HepG2 (cell line): ENCODE results near the gene PLPP7. TPM values are rescaled to one million over a fixed set of nuclear protein-coding genes. Genes with fewer than 3 reads are reported as not detected.

Experiments
- ATAC-seq: fragments of 200-7000 bp; cut with Tn5 transposase; 3 replicates; pipeline ENCODE4 v1.9.1; 2020; ENCODE audit warnings: mild to moderate bottlenecking, moderate library complexity
- BruUV-seq: library from RNA; stranded (reverse); fragments of 400-500 nt; replicated peaks from 2 replicates; lab custom pipeline; 2021; lab: Mats Ljungman, UMichigan
- CTCF ChIA-PET: fragments of 300-600 bp; formaldehyde crosslinking; extraction: SDS; loops from one replicate; lab custom pipeline; 2021; ENCODE audit warnings: low total read pairs, inconsistent platforms, low intra/inter-chr PET ratio; lab: Yijun Ruan, JAX
- POLR2A ChIA-PET: fragments of 350-600 bp; sonication (Branson Sonifier 250); formaldehyde crosslinking; loops from one replicate; lab custom pipeline; 2020; ENCODE audit warnings: antibody characterized with exemption, inconsistent platforms; lab: Yijun Ruan, JAX
- DNase-seq: peaks from one replicate; pipeline ENCODE4 v3.0.0-alpha.2; 2015; ENCODE audit warnings: low spot score
- FAIRE-seq: peaks from 3 replicates; lab custom pipeline; 2011; peaks lifted over from hg19 to GRCh38; lab: Jason Lieb, UNC
- H2AFZ ChIP-seq: one replicate; pipeline ENCODE4 v1.6.1; 2011; ENCODE audit warnings: low read length, inconsistent platforms
- H3K27ac ChIP-seq: fragments of 300-600 bp; 3 replicates; pipeline ENCODE4 v1.8.0; 2011; ENCODE audit warnings: mixed run types, mild to moderate bottlenecking, mixed read lengths, low read length, inconsistent platforms; ENCODE audit not compliant: insufficient read depth; ENCODE audit errors: extremely low read length
- H3K27me3 ChIP-seq, 2 experiments: fragments of 200-600 bp in 1 of 2; 2 replicates in 1 of 2; 3 replicates in 1 of 2; pipeline versions ENCODE4 v1.6.0 to v1.8.0; 2011; ENCODE audit warnings: low read length in 2 of 2, mild to moderate bottlenecking in 2 of 2, moderate library complexity in 2 of 2, inconsistent platforms in 1 of 2; ENCODE audit not compliant: insufficient read depth in 2 of 2, control insufficient read depth in 1 of 2
- H3K36me3 ChIP-seq, 2 experiments: fragments of 200-600 bp in 1 of 2; replicated peaks in 1 of 2; 2 replicates in 1 of 2; 3 replicates in 1 of 2; pipeline versions ENCODE4 v1.5.1 to v1.8.0; 2011; ENCODE audit warnings: low read length in 2 of 2, inconsistent platforms in 1 of 2; ENCODE audit not compliant: insufficient read depth in 2 of 2, control insufficient read depth in 1 of 2
- H3K4me1 ChIP-seq: 2 replicates; pipeline ENCODE4 v1.5.1; 2012; ENCODE audit warnings: low read length, inconsistent platforms; ENCODE audit not compliant: insufficient read depth
- H3K4me2 ChIP-seq: 2 replicates; pipeline ENCODE4 v1.6.0; 2011; ENCODE audit warnings: low read depth, low read length, inconsistent platforms
- H3K4me3 ChIP-seq, 3 experiments: fragments of 200-600 bp in 1 of 3; sonication (generic), shearing (Covaris generic) in 1 of 3; replicated peaks in 1 of 3; 2 replicates each; pipeline ENCODE4 v1.5.1; 2011 to 2016; ENCODE audit warnings: low read length in 3 of 3, inconsistent platforms in 2 of 3, low read depth in 2 of 3, mild to moderate bottlenecking in 2 of 3, control low read depth in 1 of 3, mixed read lengths in 1 of 3; ENCODE audit not compliant: insufficient read depth in 1 of 3
- H3K79me2 ChIP-seq: one replicate; pipeline ENCODE4 v1.6.1; 2011; ENCODE audit warnings: low read length, inconsistent platforms; ENCODE audit not compliant: insufficient read depth
- H3K9ac ChIP-seq: 2 replicates; pipeline ENCODE4 v1.6.0; 2011; ENCODE audit warnings: mild to moderate bottlenecking, low read depth, low read length, inconsistent platforms; ENCODE audit not compliant: insufficient read depth
- H3K9me3 ChIP-seq: 2 replicates; pipeline ENCODE4 v1.5.1; 2012; ENCODE audit warnings: mild to moderate bottlenecking, low read length
- H4K20me1 ChIP-seq: 2 replicates; pipeline ENCODE4 v1.6.0; 2011; ENCODE audit warnings: inconsistent platforms, mild to moderate bottlenecking, low read length, moderate library complexity; ENCODE audit not compliant: insufficient read depth
- ARID2 ChIP-seq: sonication (generic); formaldehyde crosslinking; IDR thresholded peaks from 2 replicates; pipeline ENCODE4 v1.8.1; 2022; ENCODE audit warnings: mild to moderate bottlenecking, missing genetic modification reagents, borderline replicate concordance
- FOXP1 ChIP-seq, 2 experiments: fragments of 450-650 bp in 1 of 2; IDR thresholded peaks; 2 replicates each; pipeline ENCODE4 v1.6.1; 2017 to 2018; ENCODE audit warnings: antibody characterized with exemption in 1 of 2
- KLF13 ChIP-seq: sonication (generic); formaldehyde crosslinking; IDR thresholded peaks from 2 replicates; pipeline ENCODE4 v1.4.0; 2020; ENCODE audit warnings: mild to moderate bottlenecking, missing genetic modification reagents
- MIXL1 ChIP-seq: IDR thresholded peaks from 2 replicates; pipeline ENCODE4 v1.6.1; 2016
- MTA1 ChIP-seq: sonication (generic); formaldehyde crosslinking; IDR thresholded peaks from 2 replicates; pipeline ENCODE4 v1.4.0; 2020; ENCODE audit warnings: missing genetic modification reagents, mild to moderate bottlenecking, borderline replicate concordance
- NR2F1 ChIP-seq, 2 experiments: fragments of 450-650 bp in 1 of 2; formaldehyde crosslinking in 1 of 2; IDR thresholded peaks; 2 replicates each; pipeline versions ENCODE4 v1.5.0 to v1.6.1; 2016 to 2020; ENCODE audit warnings: mild to moderate bottlenecking in 1 of 2, missing compliant biosample characterization in 1 of 2, missing genetic modification reagents in 1 of 2, moderate library complexity in 1 of 2
- ZHX1 ChIP-seq: sonication (generic); formaldehyde crosslinking; IDR thresholded peaks from 2 replicates; pipeline ENCODE4 v1.8.1; 2022; ENCODE audit warnings: low read depth, mild to moderate bottlenecking, missing genetic modification reagents
- ZNF574 ChIP-seq: sonication (generic); formaldehyde crosslinking; IDR thresholded peaks from 2 replicates; pipeline ENCODE4 v1.4.0; 2020; ENCODE audit warnings: missing genetic modification reagents
- ZNF672 ChIP-seq: sonication (generic); formaldehyde crosslinking; IDR thresholded peaks from 2 replicates; pipeline ENCODE4 v1.8.1; 2022; ENCODE audit warnings: missing genetic modification reagents
- ZNF784 ChIP-seq: sonication (generic); formaldehyde crosslinking; IDR thresholded peaks from 2 replicates; pipeline ENCODE4 v1.5.1; 2020; ENCODE audit warnings: missing genetic modification reagents, mild to moderate bottlenecking, borderline replicate concordance
- WGBS: methylation state at CpG from one replicate; pipeline ENCODE4 v1.1.6; 2017; ENCODE audit warnings: low lambda C conversion rate; 5-methylcytosine and 5-hydroxymethylcytosine counted together
- in situ Hi-C: cut with HindIII; loops from 2 replicates; pipeline ENCODE4 v1.10.0; 2017; ENCODE audit warnings: low pct_unique_long_range_greater_than_20kb; ENCODE audit not compliant: extremely low pct_ligation_motif_present
- intact Hi-C: fragments of 100-400 bp; cut with micrococcal nuclease; formaldehyde crosslinking; loops from one replicate; pipeline ENCODE4 v1.10.0; 2022; ENCODE audit not compliant: unreplicated experiment
- polyA plus RNA-seq, 8 experiments: library from polyadenylated mRNA; depleted of rRNA in 3 of 8; stranded (reverse) in 7 of 8; unstranded in 1 of 8; fragments of >200 nt; fragmentation: Illumina TruSeq in 4 of 8; extraction: Trizol in 4 of 8; gene quantifications; 2 replicates each; pipeline versions ENCODE4 v1.2.1 to v1.2.3, GENCODE V29; 2011 to 2016; ENCODE audit warnings: low read depth in 4 of 8, missing spikeins in 1 of 8, mixed read lengths in 1 of 8; ENCODE audit not compliant: insufficient read depth in 1 of 8
- total RNA-seq, 5 experiments: library from RNA; depleted of rRNA; stranded (reverse); fragments of >200 nt; fragmentation: Illumina TruSeq; extraction: Trizol; gene quantifications; 2 replicates each; pipeline ENCODE4 v1.2.3, GENCODE V29; 2016; ENCODE audit warnings: low read depth in 1 of 5
- TF ChIP-seq, protein P1 (sequence below): IDR thresholded peaks from 2 replicates; pipeline ENCODE4 v1.6.1; 2018; ENCODE audit warnings: missing genetic modification reagents, mild to moderate bottlenecking, missing compliant biosample characterization
- TF ChIP-seq, protein P2 (sequence below): sonication (generic); formaldehyde crosslinking; IDR thresholded peaks from 2 replicates; pipeline ENCODE4 v1.5.1; 2020; ENCODE audit warnings: mild to moderate bottlenecking, moderate library complexity, missing genetic modification reagents

The PLPP7 gene
- total and polyA plus RNA-seq, 2 of the 13 experiments (the other 11 are each of a cell fraction or from before 2014, with no cell fraction given) = 0.33 to 1.2 TPM

- TF ChIP-seq ZHX1 (CRISPR knock-in tag) (no peak), KLF13 (CRISPR knock-in tag) (no peak), ZNF574 (CRISPR knock-in tag) (no peak)
- TF ChIP-seq, all 625 proteins: peak for 0
Measured at GRCh38 chr9:131258698-131259431, 30.7 kb upstream of the PLPP7 start (continued).

- Histone ChIP-seq H4K20me1 (no peaks in the 10 kb centered on the region), H3K4me3 (no peak overlapping the region), H3K27me3 (peaks cover 12 to 55% of the 10 kb centered on the region in 2 experiments; a peak in 4 of 5 replicates), H3K9ac (no peak overlapping the region), H3K4me1 (peaks cover 29% of the 10 kb centered on the region), H3K27ac (no peak overlapping the region), H2AFZ (no peak overlapping the region), H3K79me2 (no peaks in the 10 kb centered on the region), H3K9me3 (no peaks in the 10 kb centered on the region), H3K36me3 (no peaks in the 10 kb centered on the region), H3K4me2 (no peak overlapping the region)
- ChIA-PET POLR2A (no interaction called here), CTCF (no interaction called here)
- 52% methylated on average over 10 of the region's 12 CpGs for WGBS
- no peak for DNase-seq
- intact Hi-C loops = no loop called here
- no peak for FAIRE-seq
- BruUV-seq = no TSS peak
- no peak for ATAC-seq
- in situ Hi-C loops = no loop called here
- TF ChIP-seq MTA1 (CRISPR knock-in tag) (no peak), FOXP1 (IDR thresholded peaks at IDR 0.05) (no peak), FOXP1 (CRISPR knock-in tag; IDR thresholded peaks at IDR 0.05) (no peak), MIXL1 (no peak), ZNF784 (CRISPR knock-in tag) (no peak), ZNF672 (CRISPR knock-in tag) (no peak), ARID2 (no peak), NR2F1 (CRISPR knock-in tag; IDR thresholded peaks at IDR 0.05) (no peak)
- TF ChIP-seq, protein P1, sequence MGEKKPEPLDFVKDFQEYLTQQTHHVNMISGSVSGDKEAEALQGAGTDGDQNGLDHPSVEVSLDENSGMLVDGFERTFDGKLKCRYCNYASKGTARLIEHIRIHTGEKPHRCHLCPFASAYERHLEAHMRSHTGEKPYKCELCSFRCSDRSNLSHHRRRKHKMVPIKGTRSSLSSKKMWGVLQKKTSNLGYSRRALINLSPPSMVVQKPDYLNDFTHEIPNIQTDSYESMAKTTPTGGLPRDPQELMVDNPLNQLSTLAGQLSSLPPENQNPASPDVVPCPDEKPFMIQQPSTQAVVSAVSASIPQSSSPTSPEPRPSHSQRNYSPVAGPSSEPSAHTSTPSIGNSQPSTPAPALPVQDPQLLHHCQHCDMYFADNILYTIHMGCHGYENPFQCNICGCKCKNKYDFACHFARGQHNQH (CRISPR knock-in tag) = no peak
- TF ChIP-seq, protein P2, sequence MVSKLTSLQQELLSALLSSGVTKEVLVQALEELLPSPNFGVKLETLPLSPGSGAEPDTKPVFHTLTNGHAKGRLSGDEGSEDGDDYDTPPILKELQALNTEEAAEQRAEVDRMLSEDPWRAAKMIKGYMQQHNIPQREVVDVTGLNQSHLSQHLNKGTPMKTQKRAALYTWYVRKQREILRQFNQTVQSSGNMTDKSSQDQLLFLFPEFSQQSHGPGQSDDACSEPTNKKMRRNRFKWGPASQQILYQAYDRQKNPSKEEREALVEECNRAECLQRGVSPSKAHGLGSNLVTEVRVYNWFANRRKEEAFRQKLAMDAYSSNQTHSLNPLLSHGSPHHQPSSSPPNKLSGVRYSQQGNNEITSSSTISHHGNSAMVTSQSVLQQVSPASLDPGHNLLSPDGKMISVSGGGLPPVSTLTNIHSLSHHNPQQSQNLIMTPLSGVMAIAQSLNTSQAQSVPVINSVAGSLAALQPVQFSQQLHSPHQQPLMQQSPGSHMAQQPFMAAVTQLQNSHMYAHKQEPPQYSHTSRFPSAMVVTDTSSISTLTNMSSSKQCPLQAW (CRISPR knock-in tag) = no peak
Measured at GRCh38 chr9:131259432-131259898, 30.1 kb upstream of the PLPP7 start.
